Measurements from ENCODE around the gene CRYBG2. TPM values are rescaled to one million over a fixed set of nuclear protein-coding genes. Genes with fewer than 3 reads are reported as not detected.
"Not testable (repeated sequence)": the region's sequence is repeated elsewhere in the genome, so short reads cannot be mapped to it uniquely, and the experiment has no call there.

The CRYBG2 gene
- 1 to 10 TPM in 1 of 3 donors, under 1 TPM in 2; 0.46 to 1.0 (median 0.80) TPM for polyA plus RNA-seq (ENCODE audit: insufficient read length in 3 of 3)

GRCh38 chr1:26353976-26354820 is at the start of gene CRYBG2:
Gene CRYBG2, minus strand, starts transcription at chr1:26354130. Its CDS starts 7,473 bp downstream, at chr1:26346657.
- no peak for DNase-seq (ENCODE audit: low read depth in 3 of 3, low spot score in 2 of 3)

- no peak for DNase-seq (ENCODE audit: low read depth in 3 of 3, low spot score in 2 of 3)
Measured at GRCh38 chr1:26403656-26404055, 49.7 kb upstream of the CRYBG2 start.

GRCh38 chr1:26401891-26402290 is 48.0 kb upstream of the CRYBG2 start:
- no peak for DNase-seq (ENCODE audit: low read depth in 3 of 3, low spot score in 2 of 3)

- no peak for DNase-seq (ENCODE audit: low read depth in 3 of 3, low spot score in 2 of 3)
Measured at GRCh38 chr1:26399034-26399433, 45.1 kb upstream of the CRYBG2 start.

GRCh38 chr1:26395754-26396153 is 41.8 kb upstream of the CRYBG2 start:
- DNase-seq (ENCODE audit: low read depth in 3 of 3, low spot score in 2 of 3): no peak

GRCh38 chr1:26391450-26391849 is 37.5 kb upstream of the CRYBG2 start:
- no peak for DNase-seq (ENCODE audit: low read depth in 3 of 3, low spot score in 2 of 3)

GRCh38 chr1:26389604-26390247 is 35.8 kb upstream of the CRYBG2 start:
- DNase-seq (ENCODE audit: low read depth in 3 of 3, low spot score in 2 of 3): no peak

- DNase-seq (ENCODE audit: low read depth in 3 of 3, low spot score in 2 of 3): no peak
Measured at GRCh38 chr1:26388791-26389445, 35.0 kb upstream of the CRYBG2 start.

- no peak for DNase-seq (ENCODE audit: low read depth in 3 of 3, low spot score in 2 of 3)
Measured at GRCh38 chr1:26387447-26387846, 33.5 kb upstream of the CRYBG2 start.

GRCh38 chr1:26385063-26385462 is 31.1 kb upstream of the CRYBG2 start:
- not testable (repeated sequence) for DNase-seq (ENCODE audit: low read depth in 3 of 3, low spot score in 2 of 3)

- no peak for DNase-seq (ENCODE audit: low read depth in 3 of 3, low spot score in 2 of 3)
Measured at GRCh38 chr1:26384076-26384475, 30.1 kb upstream of the CRYBG2 start.

- DNase-seq (ENCODE audit: low read depth in 3 of 3, low spot score in 2 of 3): no peak
Measured at GRCh38 chr1:26378879-26379251, 24.9 kb upstream of the CRYBG2 start.

- no peak for DNase-seq (ENCODE audit: low read depth in 3 of 3, low spot score in 2 of 3)
Measured at GRCh38 chr1:26378088-26378878, 24.4 kb upstream of the CRYBG2 start.

- no peak for DNase-seq (ENCODE audit: low read depth in 3 of 3, low spot score in 2 of 3)
Measured at GRCh38 chr1:26376050-26376449, 22.1 kb upstream of the CRYBG2 start.

GRCh38 chr1:26375081-26375480 is 21.2 kb upstream of the CRYBG2 start:
- no peak for DNase-seq (ENCODE audit: low read depth in 3 of 3, low spot score in 2 of 3)

GRCh38 chr1:26374361-26374760 is 20.4 kb upstream of the CRYBG2 start:
- DNase-seq (ENCODE audit: low read depth in 3 of 3, low spot score in 2 of 3): not testable (repeated sequence)

GRCh38 chr1:26373789-26374188 is 19.9 kb upstream of the CRYBG2 start:
- no peak for DNase-seq (ENCODE audit: low read depth in 3 of 3, low spot score in 2 of 3)

GRCh38 chr1:26373281-26373680 is 19.4 kb upstream of the CRYBG2 start:
- DNase-seq (ENCODE audit: low read depth in 3 of 3, low spot score in 2 of 3): no peak

- DNase-seq (ENCODE audit: low read depth in 3 of 3, low spot score in 2 of 3): not testable (repeated sequence)
Measured at GRCh38 chr1:26372611-26373010, 18.7 kb upstream of the CRYBG2 start, which contains the start of gene ZNF683. Gene ZNF683, minus strand, starts transcription at chr1:26372750. Its CDS starts 4,179 bp downstream, at chr1:26368571.

- DNase-seq (ENCODE audit: low read depth in 3 of 3, low spot score in 2 of 3): no peak
Measured at GRCh38 chr1:26372039-26372438, 18.1 kb upstream of the CRYBG2 start.
